Gastrocnemius medialis (tissue), 4 donors: Measurements from ENCODE around the gene TXNDC5. TPM values are rescaled to one million over a fixed set of nuclear protein-coding genes. Genes with fewer than 3 reads are reported as not detected.

ENCODE experiments used
- ATAC-seq, 2 donors: fragments of 150-250 bp; one replicate each; pipeline ENCODE4 v1.9.1; 2016
- DNase-seq, 2 donors: peaks; one replicate each; pipeline ENCODE4 v3.0.0-alpha.2; 2019
- H3K27ac ChIP-seq, 4 donors: fragments of 200-600 bp; sonication (generic); 1 replicate in 1 of 4; 2 replicates in 3 of 4; pipeline ENCODE4 v1.5.1; 2016 to 2018; ENCODE audit warnings: mild to moderate bottlenecking in 2 of 4, moderate library complexity in 1 of 4
- H3K27me3 ChIP-seq, 3 donors: fragments of 200-600 bp; sonication (generic) in 2 of 3; 1 replicate in 1 of 3; 2 replicates in 2 of 3; pipeline versions ENCODE4 v1.5.1 to v1.6.0; 2016 to 2019; ENCODE audit warnings: mild to moderate bottlenecking in 1 of 3, moderate library complexity in 1 of 3
- H3K36me3 ChIP-seq, 2 donors: fragments of 200-600 bp; sonication (generic) in 1 of 2; one replicate each; pipeline ENCODE4 v1.5.1; 2017 to 2018
- H3K4me1 ChIP-seq, 2 donors: fragments of 200-600 bp; sonication (generic) in 1 of 2; one replicate each; pipeline ENCODE4 v1.5.1; 2016 to 2017; ENCODE audit warnings: mild to moderate bottlenecking in 2 of 2
- H3K4me3 ChIP-seq, 4 donors: fragments of 200-600 bp; sonication (generic) in 3 of 4; 1 replicate in 1 of 4; 2 replicates in 3 of 4; pipeline ENCODE4 v1.5.1; 2016 to 2019; ENCODE audit warnings: mild to moderate bottlenecking in 2 of 4
- H3K9me3 ChIP-seq, 3 donors: fragments of 200-600 bp; sonication (generic) in 2 of 3; 1 replicate in 1 of 3; 2 replicates in 2 of 3; pipeline ENCODE4 v1.5.1; 2016 to 2019
- POLR2A ChIP-seq, 2 donors: fragments of 450-650 bp; IDR thresholded peaks; one replicate each; pipeline ENCODE4 v1.6.1; 2017; ENCODE audit warnings: antibody characterized with exemption in 2 of 2, mild to moderate bottlenecking in 2 of 2, moderate library complexity in 2 of 2
- in situ Hi-C, 4 donors: fragments of 200-750 bp; cut with MboI; loops; one replicate each; pipeline versions ENCODE4 v1.15.0 to v1.8.0; 2017; ENCODE audit warnings: low sequenced_read_pairs in 4 of 4
- intact Hi-C: fragments of 100-400 bp; cut with DNase I; formaldehyde crosslinking; loops from one replicate; pipeline ENCODE4 v1.15.1; 2023; ENCODE audit warnings: low total_unique reads
- total RNA-seq, 4 donors: library from RNA; depleted of rRNA; stranded (reverse); fragments of >200 nt; gene quantifications; one replicate each; pipeline versions ENCODE4 v1.1.0 to v1.2.3, GENCODE V29; 2016
- TF ChIP-seq, protein P1 (sequence below), 5 experiments: fragments of 450-650 bp in 3 of 5; fragments of 200-600 bp in 2 of 5; sonication (generic) in 2 of 5; IDR thresholded peaks in 4 of 5; conservative IDR thresholded peaks in 1 of 5; 1 replicate in 4 of 5; 2 replicates in 1 of 5; pipeline ENCODE4 v1.5.1; 2016 to 2019; ENCODE audit warnings: antibody characterized with exemption in 5 of 5, mild to moderate bottlenecking in 3 of 5, moderate library complexity in 3 of 5

The TXNDC5 gene
- total RNA-seq, 4 donors from 2014 or later = 29.9 to 43.3 (median 38.8) TPM

DNA sequence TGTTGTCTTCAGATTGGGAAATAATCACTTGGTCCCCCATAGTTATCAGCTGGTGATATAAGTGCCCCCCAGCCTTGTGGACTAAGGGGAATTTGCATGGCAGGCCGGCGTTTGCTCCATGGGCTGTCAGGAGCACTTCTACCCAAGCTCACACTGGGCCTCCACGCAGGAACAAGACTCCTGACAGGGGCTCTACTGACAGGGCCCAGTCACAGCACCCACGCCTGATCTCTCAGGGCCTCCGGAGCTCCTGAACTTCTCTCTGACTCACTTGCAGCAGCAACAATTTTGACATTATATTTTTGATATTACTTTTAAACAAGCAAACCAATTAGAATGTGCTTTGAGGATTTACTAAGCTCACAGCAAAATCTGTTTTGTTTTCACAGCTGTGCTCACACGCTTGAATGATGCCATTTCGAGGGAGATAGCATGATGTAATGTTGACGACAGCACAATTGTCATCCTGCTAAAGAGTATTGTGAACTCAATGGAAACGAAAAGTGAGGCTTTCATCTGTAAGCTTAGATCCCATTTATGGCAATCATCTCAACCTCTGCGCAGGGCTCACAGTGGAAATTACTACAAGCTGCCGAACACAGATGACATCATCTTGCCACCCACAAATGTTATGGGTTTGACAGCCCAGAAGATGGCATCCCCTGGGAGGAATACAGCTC is 28.7 kb upstream of the TXNDC5 start:
- H3K36me3 ChIP-seq = no peaks in the 10 kb centered on the region
- DNase-seq (no peak), ATAC-seq (no peak)
- no peaks in the 10 kb centered on the region for H3K27me3 ChIP-seq
- no peak overlapping the region for H3K4me3 ChIP-seq
- H3K4me1 ChIP-seq = no peaks in the 10 kb centered on the region
- H3K9me3 ChIP-seq = no peaks in the 10 kb centered on the region
- TF ChIP-seq, protein P1, sequence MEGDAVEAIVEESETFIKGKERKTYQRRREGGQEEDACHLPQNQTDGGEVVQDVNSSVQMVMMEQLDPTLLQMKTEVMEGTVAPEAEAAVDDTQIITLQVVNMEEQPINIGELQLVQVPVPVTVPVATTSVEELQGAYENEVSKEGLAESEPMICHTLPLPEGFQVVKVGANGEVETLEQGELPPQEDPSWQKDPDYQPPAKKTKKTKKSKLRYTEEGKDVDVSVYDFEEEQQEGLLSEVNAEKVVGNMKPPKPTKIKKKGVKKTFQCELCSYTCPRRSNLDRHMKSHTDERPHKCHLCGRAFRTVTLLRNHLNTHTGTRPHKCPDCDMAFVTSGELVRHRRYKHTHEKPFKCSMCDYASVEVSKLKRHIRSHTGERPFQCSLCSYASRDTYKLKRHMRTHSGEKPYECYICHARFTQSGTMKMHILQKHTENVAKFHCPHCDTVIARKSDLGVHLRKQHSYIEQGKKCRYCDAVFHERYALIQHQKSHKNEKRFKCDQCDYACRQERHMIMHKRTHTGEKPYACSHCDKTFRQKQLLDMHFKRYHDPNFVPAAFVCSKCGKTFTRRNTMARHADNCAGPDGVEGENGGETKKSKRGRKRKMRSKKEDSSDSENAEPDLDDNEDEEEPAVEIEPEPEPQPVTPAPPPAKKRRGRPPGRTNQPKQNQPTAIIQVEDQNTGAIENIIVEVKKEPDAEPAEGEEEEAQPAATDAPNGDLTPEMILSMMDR (IDR thresholded peaks at IDR 0.05 in 4 of 5, conservative IDR thresholded peaks at IDR 0.05 in 1 of 5) = no peak
- TF ChIP-seq POLR2A (IDR thresholded peaks at IDR 0.05) = no peak
- in situ Hi-C loops (no loop called here), intact Hi-C loops (no loop called here)
- H3K27ac ChIP-seq = no peak overlapping the region

DNA sequence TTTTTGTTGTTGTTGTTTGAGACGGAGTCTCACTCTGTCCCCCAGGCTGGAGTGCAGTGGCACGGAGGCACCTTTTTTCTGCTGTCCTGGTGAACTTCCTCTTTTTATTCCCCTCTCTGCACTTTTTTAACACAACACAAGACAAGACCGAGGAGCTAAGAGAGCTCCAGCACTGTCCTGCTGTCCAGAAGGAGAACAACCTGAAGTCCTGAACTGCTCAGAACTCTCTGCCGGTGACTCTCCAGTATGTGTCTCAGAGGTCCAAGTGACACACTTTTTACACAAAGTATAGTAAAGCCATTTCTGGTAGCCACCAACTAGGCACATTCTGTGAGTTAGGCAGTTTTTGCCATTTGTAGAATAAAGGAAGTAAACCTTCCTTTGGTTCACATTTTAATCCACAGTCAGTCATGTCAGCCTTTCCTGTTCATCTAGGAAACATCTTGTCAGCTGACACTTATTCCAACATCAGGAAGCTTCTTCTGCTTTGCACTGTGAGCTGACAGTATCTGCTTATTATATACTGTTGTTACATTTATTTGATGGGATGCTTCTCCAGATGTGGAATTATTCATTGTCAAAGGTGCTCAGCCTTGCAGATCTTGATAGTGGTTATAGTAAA is 28.1 kb upstream of the TXNDC5 start:
- no peaks in the 10 kb centered on the region for H3K36me3 ChIP-seq
- H3K9me3 ChIP-seq = no peaks in the 10 kb centered on the region
- no peak for ATAC-seq
- no peaks in the 10 kb centered on the region for H3K4me1 ChIP-seq
- H3K4me3 ChIP-seq = no peak overlapping the region
- in situ Hi-C loops = no loop called here
- no peak for DNase-seq
- TF ChIP-seq, protein P1 (IDR thresholded peaks at IDR 0.05 in 4 of 5, conservative IDR thresholded peaks at IDR 0.05 in 1 of 5) = no peak
- TF ChIP-seq POLR2A (IDR thresholded peaks at IDR 0.05) = no peak
- intact Hi-C loops = no loop called here
- no peaks in the 10 kb centered on the region for H3K27me3 ChIP-seq
- no peak overlapping the region for H3K27ac ChIP-seq

DNA sequence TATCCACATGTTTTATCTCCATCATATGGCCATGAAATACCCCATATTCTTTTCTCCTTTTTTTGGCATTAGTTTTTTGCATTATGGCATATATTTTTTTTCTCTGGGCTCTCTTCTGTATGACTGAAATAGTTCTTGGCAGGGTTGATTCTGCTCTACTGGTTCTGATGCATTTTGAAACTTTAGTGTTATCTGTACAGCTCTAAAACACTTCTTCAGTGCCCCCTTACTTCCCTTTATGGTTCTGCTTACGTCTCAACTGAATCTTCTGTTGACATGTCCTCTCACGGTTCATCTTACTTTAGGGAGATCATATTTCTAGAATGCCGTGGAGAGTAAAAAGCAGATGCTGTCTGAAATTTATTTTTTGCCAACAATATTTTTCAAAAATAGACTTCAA is 23.2 kb upstream of the TXNDC5 start:
- Histone ChIP-seq H3K36me3 (no peaks in the 10 kb centered on the region), H3K27me3 (no peaks in the 10 kb centered on the region), H3K9me3 (no peaks in the 10 kb centered on the region), H3K4me3 (no peak overlapping the region), H3K4me1 (no peaks in the 10 kb centered on the region), H3K27ac (no peak overlapping the region)
- intact Hi-C loops (no loop called here), in situ Hi-C loops (no loop called here)
- no peak for ATAC-seq
- DNase-seq = no peak
- TF ChIP-seq, protein P1 (IDR thresholded peaks at IDR 0.05 in 4 of 5, conservative IDR thresholded peaks at IDR 0.05 in 1 of 5) = no peak
- TF ChIP-seq POLR2A (IDR thresholded peaks at IDR 0.05) = no peak

DNA sequence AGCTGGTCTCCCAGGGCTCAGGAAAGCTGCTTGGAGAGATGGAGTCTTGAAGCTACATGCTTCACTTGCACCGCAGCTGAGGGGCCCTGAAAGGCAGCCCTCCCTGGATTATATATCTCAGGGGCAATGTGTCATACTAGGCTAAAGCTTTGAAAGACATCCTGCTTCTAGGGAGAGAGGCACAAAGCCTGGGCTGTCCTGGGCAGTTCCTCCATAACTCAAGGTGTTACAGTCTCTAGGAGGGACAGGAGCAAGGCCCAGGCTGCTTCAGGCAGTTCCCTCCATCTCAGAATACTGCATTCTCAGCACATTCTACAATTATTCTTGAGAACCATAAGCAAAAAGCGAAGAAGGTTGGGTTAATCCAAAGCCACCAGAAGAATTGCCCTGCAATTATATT is 22.0 kb upstream of the TXNDC5 start:
- H3K36me3 ChIP-seq = no peaks in the 10 kb centered on the region
- no peak overlapping the region for H3K4me3 ChIP-seq
- no peaks in the 10 kb centered on the region for H3K9me3 ChIP-seq
- no peak for DNase-seq
- TF ChIP-seq POLR2A (IDR thresholded peaks at IDR 0.05) = no peak
- TF ChIP-seq, protein P1 (IDR thresholded peaks at IDR 0.05 in 4 of 5, conservative IDR thresholded peaks at IDR 0.05 in 1 of 5) = no peak
- no peaks in the 10 kb centered on the region for H3K4me1 ChIP-seq
- in situ Hi-C loops = no loop called here
- ATAC-seq = no peak
- H3K27ac ChIP-seq = no peak overlapping the region
- intact Hi-C loops = no loop called here
- no peaks in the 10 kb centered on the region for H3K27me3 ChIP-seq
